KMS-11 (cell line): ENCODE measurements around the gene EFHC1.

Experiments used
- H2AFZ ChIP-seq: fragments of 200-600 bp; sonication (generic); 2 replicates; pipeline ENCODE4 v1.6.1; 2016; ENCODE audit warnings: antibody characterized with exemption, mixed run types, low read depth
- H3K27ac ChIP-seq: fragments of 200-600 bp; sonication (generic); 2 replicates; pipeline ENCODE4 v1.6.1; 2016; ENCODE audit warnings: mild to moderate bottlenecking, mixed run types
- H3K27me3 ChIP-seq: fragments of 200-600 bp; sonication (generic); 2 replicates; pipeline ENCODE4 v1.6.1; 2017; ENCODE audit warnings: mild to moderate bottlenecking, low read depth, mixed run types, moderate library complexity; ENCODE audit not compliant: insufficient read depth
- H3K36me3 ChIP-seq: fragments of 200-600 bp; sonication (generic); 2 replicates; pipeline ENCODE4 v1.6.1; 2017; ENCODE audit warnings: mild to moderate bottlenecking, mixed run types; ENCODE audit not compliant: insufficient read depth
- H3K4me1 ChIP-seq: fragments of 200-600 bp; sonication (generic); 2 replicates; pipeline ENCODE4 v1.6.1; 2016; ENCODE audit warnings: mild to moderate bottlenecking, low read depth, mixed run types; ENCODE audit not compliant: poor library complexity, severe bottlenecking
- H3K4me2 ChIP-seq: fragments of 200-600 bp; sonication (generic); 2 replicates; pipeline ENCODE4 v1.7.0; 2016; ENCODE audit warnings: mild to moderate bottlenecking, mixed run types
- H3K4me3 ChIP-seq: fragments of 200-600 bp; sonication (generic); IDR thresholded peaks from 2 replicates; pipeline ENCODE4 v1.6.1; 2017; ENCODE audit warnings: low read depth, low read length, mixed read lengths; ENCODE audit not compliant: insufficient read depth
- H3K79me2 ChIP-seq: fragments of 200-600 bp; sonication (generic); 2 replicates; pipeline ENCODE4 v1.6.1; 2016; ENCODE audit warnings: low read depth, mixed run types; ENCODE audit not compliant: insufficient read depth
- H3K9ac ChIP-seq: fragments of 200-600 bp; sonication (generic); 2 replicates; pipeline ENCODE4 v1.6.1; 2016; ENCODE audit warnings: mild to moderate bottlenecking, mixed run types
- H4K20me1 ChIP-seq: fragments of 200-600 bp; sonication (generic); 2 replicates; pipeline ENCODE4 v1.6.1; 2016; ENCODE audit warnings: mild to moderate bottlenecking, mixed run types; ENCODE audit not compliant: insufficient read depth
- CTCF ChIP-seq: fragments of 200-600 bp; sonication (generic); conservative IDR thresholded peaks from 2 replicates; pipeline ENCODE4 v1.6.1; 2017; ENCODE audit warnings: low read depth, mild to moderate bottlenecking, antibody characterized with exemption, low read length, moderate library complexity, mixed read lengths

Gene EFHC1

GRCh38 chr6:52516943-52517342, 96.8 kb downstream of the EFHC1 start:
- H3K27me3 ChIP-seq, result no peaks in the 10 kb centered on the region
- H4K20me1 ChIP-seq, result no peaks in the 10 kb centered on the region
- H2AFZ ChIP-seq, result no peak overlapping the region
- TF ChIP-seq CTCF, result no peak
- peak overlapping the region; percentile 87 for H3K4me2 ChIP-seq
- no peak overlapping the region for H3K4me3 ChIP-seq
- H3K4me1 ChIP-seq, result peaks cover 89% of the 10 kb centered on the region
- H3K36me3 ChIP-seq, result peaks cover 22% of the 10 kb centered on the region
- H3K27ac ChIP-seq, result peak overlapping the region; percentile 76; the same call in 1 of the 2 replicates
- H3K9ac ChIP-seq, result 0 out of 2 replicates have a peak overlapping the region, but pooled peaks have one; percentile 23
- H3K79me2 ChIP-seq, result peaks cover 68% of the 10 kb centered on the region

GRCh38 chr6:52517502-52518278, 97.5 kb downstream of the EFHC1 start:
- H3K4me2 ChIP-seq, result peak overlapping the region; percentile 87
- H3K4me3 ChIP-seq, result no peak overlapping the region
- peaks cover 20% of the 10 kb centered on the region for H3K36me3 ChIP-seq
- H3K9ac ChIP-seq, result peak overlapping the region; percentile 23; the same call in 1 of the 2 replicates
- peaks cover 89% of the 10 kb centered on the region for H3K4me1 ChIP-seq
- H4K20me1 ChIP-seq, result no peaks in the 10 kb centered on the region
- H3K27me3 ChIP-seq, result no peaks in the 10 kb centered on the region
- H3K27ac ChIP-seq, result peak overlapping the region; percentile 76
- TF ChIP-seq CTCF, result no peak
- no peak overlapping the region for H2AFZ ChIP-seq
- H3K79me2 ChIP-seq, result peaks cover 74% of the 10 kb centered on the region

- Histone ChIP-seq H3K36me3 (peaks cover 17% of the 10 kb centered on the region), H3K4me3 (no peak overlapping the region), H3K79me2 (peaks cover 82% of the 10 kb centered on the region)
These were observed 98.3 kb downstream of the EFHC1 start for GRCh38 chr6:52518279-52518945.

GRCh38 chr6:52519618-52520017, 99.5 kb downstream of the EFHC1 start:
- Histone ChIP-seq H3K36me3 (peaks cover 8% of the 10 kb centered on the region; the same call in 1 of the 2 replicates), H3K4me1 (peaks cover 89% of the 10 kb centered on the region), H3K27ac (peak overlapping the region; percentile 76; the same call in 1 of the 2 replicates), H3K9ac (no peak overlapping the region), H3K4me2 (peak overlapping the region; percentile 87; the same call in 1 of the 2 replicates), H4K20me1 (no peaks in the 10 kb centered on the region), H3K27me3 (no peaks in the 10 kb centered on the region), H3K79me2 (peaks cover 90% of the 10 kb centered on the region), H3K4me3 (no peak overlapping the region), H2AFZ (no peak overlapping the region)
- no peak for TF ChIP-seq CTCF

More at GRCh38 chr6:52518279-52518945, 98.3 kb downstream of the EFHC1 start:
- Histone ChIP-seq H4K20me1 (no peaks in the 10 kb centered on the region), H2AFZ (no peak overlapping the region), H3K4me1 (peaks cover 89% of the 10 kb centered on the region), H3K27me3 (no peaks in the 10 kb centered on the region), H3K27ac (peak overlapping the region; percentile 76), H3K4me2 (peak overlapping the region; percentile 87), H3K9ac (peak overlapping the region; percentile 23; the same call in 1 of the 2 replicates)
- no peak for TF ChIP-seq CTCF
